Adrenal gland (tissue), 12 donors: Measurements from ENCODE around the gene MIA3. TPM values are rescaled to one million over a fixed set of nuclear protein-coding genes. Genes with fewer than 3 reads are reported as not detected.

Experiments
- DNase-seq, 7 donors: peaks; one replicate each; pipeline ENCODE4 v3.0.0-alpha.2; 2019 to 2020
- H3K27ac ChIP-seq, 5 donors: fragments of 200-600 bp; sonication (generic) in 4 of 5; 1 replicate in 3 of 5; 2 replicates in 2 of 5; pipeline versions ENCODE4 v1.5.1 to v1.8.0; 2016 to 2020; ENCODE audit warnings: mild to moderate bottlenecking in 1 of 5
- H3K27me3 ChIP-seq: fragments of 200-600 bp; 2 replicates; pipeline ENCODE4 v1.8.0; 2021
- H3K36me3 ChIP-seq, 2 donors: fragments of 200-600 bp; replicated peaks in 1 of 2; 1 replicate in 1 of 2; 2 replicates in 1 of 2; pipeline versions ENCODE4 v1.5.1 to v1.8.0; 2018 to 2022
- H3K4me1 ChIP-seq, 2 donors: fragments of 200-600 bp; replicated peaks in 1 of 2; 1 replicate in 1 of 2; 2 replicates in 1 of 2; pipeline versions ENCODE4 v1.5.1 to v1.8.0; 2018 to 2021
- H3K4me3 ChIP-seq, 4 donors: fragments of 200-600 bp; sonication (generic) in 3 of 4; one replicate each; pipeline ENCODE4 v1.5.1; 2016 to 2018
- H3K9me3 ChIP-seq, 3 donors: fragments of 200-600 bp; sonication (generic) in 1 of 3; replicated peaks in 1 of 3; 1 replicate in 2 of 3; 2 replicates in 1 of 3; pipeline versions ENCODE4 v1.5.1 to v1.8.0; 2016 to 2021
- POLR2A ChIP-seq, 2 donors: fragments of 450-650 bp; IDR thresholded peaks; one replicate each; pipeline ENCODE4 v1.6.1; 2017; ENCODE audit warnings: antibody characterized with exemption in 2 of 2, mild to moderate bottlenecking in 2 of 2, moderate library complexity in 1 of 2
- WGBS, 4 donors: extraction: QIAGEN DNeasy Blood & Tissue Kit in 2 of 4; methylation state at CpG; one replicate each; pipeline versions ENCODE4 v1.1.5 to v1.1.7; 2013 to 2017; 5-methylcytosine and 5-hydroxymethylcytosine counted together
- intact Hi-C, 2 donors: fragments of 100-400 bp; cut with DNase I; formaldehyde crosslinking; loops; one replicate each; pipeline versions ENCODE4 v1.14.1 to v1.15.0; 2022 to 2023
- polyA plus RNA-seq, 3 donors: library from polyadenylated mRNA; stranded (reverse); fragments of 200-250 nt in 2 of 3; fragments of 350-450 nt in 1 of 3; fragmentation: Illumina TruSeq in 1 of 3; extraction: RNeasy Lipid Tissue Mini Kit (QIAGEN cat#74804) in 1 of 3; gene quantifications; one replicate each; pipeline ENCODE4 v1.2.3, GENCODE V29; 2013 to 2014
- total RNA-seq, 9 donors: library from RNA; depleted of rRNA in 4 of 9; stranded (reverse); fragments of >200 nt in 4 of 9; fragments of 120-200 nt in 1 of 9; fragmentation: NEBNext Ultra II Directional in 1 of 9; extraction: Animal tissue kit (Norgen Biotek cat#: 25700) in 1 of 9; gene quantifications; one replicate each; pipeline versions ENCODE4 v1.1.0 to v1.2.4, GENCODE V29; 2013 to 2023
- TF ChIP-seq, protein P1 (sequence below), 6 experiments: fragments of 450-650 bp in 4 of 6; fragments of 200-600 bp in 2 of 6; sonication (generic) in 1 of 6; IDR thresholded peaks; 1 replicate in 5 of 6; 2 replicates in 1 of 6; pipeline versions ENCODE4 v1.5.1 to v1.8.0; 2016 to 2021; ENCODE audit warnings: antibody characterized with exemption in 6 of 6, mild to moderate bottlenecking in 2 of 6, moderate library complexity in 1 of 6
- donor health status: healthy with polysubstance abuse.
- donor health status: Bipolar disorder and iron deficiency.
- donor health status: DM: yes; HTN: yes; CAD: no.
- donor health status: DM: no; HTN: no; CAD: no.
- donor health status: DM: no; HTN: no; CAD: no.
- donor health status: DM: yes; HTN: yes; CAD: no.

The MIA3 gene
- total and polyA plus RNA-seq, 12 donors, result 33.1 to 146 (median 65.9) TPM

DNA sequence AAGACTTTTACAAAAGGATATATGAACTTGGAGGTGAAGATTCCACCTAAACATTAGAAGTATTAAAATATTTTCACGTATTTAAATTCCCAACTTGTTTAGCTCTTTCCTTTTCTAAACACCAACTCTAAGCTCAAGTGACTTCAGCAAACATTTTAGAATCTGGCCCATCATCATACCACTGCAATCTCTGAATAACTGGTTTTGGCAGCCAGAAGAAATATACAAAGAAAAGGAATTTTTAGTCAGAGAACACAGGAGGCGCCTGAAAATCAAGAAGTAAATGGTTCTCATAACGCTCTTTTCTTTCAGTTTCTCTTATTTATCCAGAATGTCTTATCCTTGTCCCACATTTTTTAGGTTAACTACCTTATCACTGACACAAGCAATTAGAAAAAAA, 38.6 kb upstream of the MIA3 start:
- TF ChIP-seq POLR2A (IDR thresholded peaks at IDR 0.05), result no peak
- TF ChIP-seq, protein P1, sequence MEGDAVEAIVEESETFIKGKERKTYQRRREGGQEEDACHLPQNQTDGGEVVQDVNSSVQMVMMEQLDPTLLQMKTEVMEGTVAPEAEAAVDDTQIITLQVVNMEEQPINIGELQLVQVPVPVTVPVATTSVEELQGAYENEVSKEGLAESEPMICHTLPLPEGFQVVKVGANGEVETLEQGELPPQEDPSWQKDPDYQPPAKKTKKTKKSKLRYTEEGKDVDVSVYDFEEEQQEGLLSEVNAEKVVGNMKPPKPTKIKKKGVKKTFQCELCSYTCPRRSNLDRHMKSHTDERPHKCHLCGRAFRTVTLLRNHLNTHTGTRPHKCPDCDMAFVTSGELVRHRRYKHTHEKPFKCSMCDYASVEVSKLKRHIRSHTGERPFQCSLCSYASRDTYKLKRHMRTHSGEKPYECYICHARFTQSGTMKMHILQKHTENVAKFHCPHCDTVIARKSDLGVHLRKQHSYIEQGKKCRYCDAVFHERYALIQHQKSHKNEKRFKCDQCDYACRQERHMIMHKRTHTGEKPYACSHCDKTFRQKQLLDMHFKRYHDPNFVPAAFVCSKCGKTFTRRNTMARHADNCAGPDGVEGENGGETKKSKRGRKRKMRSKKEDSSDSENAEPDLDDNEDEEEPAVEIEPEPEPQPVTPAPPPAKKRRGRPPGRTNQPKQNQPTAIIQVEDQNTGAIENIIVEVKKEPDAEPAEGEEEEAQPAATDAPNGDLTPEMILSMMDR (IDR thresholded peaks at IDR 0.05), result no peak
- Histone ChIP-seq H3K9me3 (no peaks in the 10 kb centered on the region), H3K27ac (no peak overlapping the region), H3K4me1 (peaks cover 0 to 5% of the 10 kb centered on the region in 2 donors), H3K4me3 (no peak overlapping the region), H3K27me3 (no peaks in the 10 kb centered on the region), H3K36me3 (peaks cover 0 to 8% of the 10 kb centered on the region in 2 donors)
- 91 to 98% (median 96%) methylated on average over 3 of the region's 3 CpGs for WGBS, 4 donors
- intact Hi-C loops, result no loop called here
- no peak for DNase-seq

DNA sequence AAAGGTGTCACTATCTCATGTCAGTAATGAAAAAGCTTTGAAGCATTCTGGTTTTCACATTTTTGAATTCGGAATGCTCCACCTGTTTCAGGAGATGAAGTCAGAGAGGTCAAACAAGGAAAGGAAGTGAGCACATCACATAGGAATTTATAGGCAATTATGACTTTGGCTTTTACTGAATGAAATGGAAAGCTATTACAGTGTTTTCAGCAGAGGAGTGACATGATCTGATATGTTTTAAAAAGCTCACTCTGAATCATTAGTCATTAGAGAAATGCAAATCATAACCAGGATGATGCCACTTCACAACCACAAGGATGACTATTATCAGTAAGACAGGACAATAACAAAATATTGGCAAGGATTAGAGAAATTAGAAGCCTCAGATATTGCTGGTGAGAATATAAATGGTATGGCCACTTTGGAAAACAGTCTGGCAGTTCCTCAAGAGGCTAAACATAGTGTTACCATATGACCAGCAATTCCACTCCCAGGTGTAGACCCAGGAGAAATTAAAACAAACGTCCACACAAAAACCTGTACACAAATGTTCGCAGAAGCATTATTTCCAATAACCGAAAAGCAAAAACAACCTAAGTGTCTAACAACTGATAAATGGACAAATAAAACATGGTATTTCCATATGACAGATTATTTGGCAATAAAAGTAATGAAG, 35.7 kb upstream of the MIA3 start:
- TF ChIP-seq POLR2A (IDR thresholded peaks at IDR 0.05), result no peak
- TF ChIP-seq, protein P1 (IDR thresholded peaks at IDR 0.05), result no peak
- intact Hi-C loops, result no loop called here
- DNase-seq, result no peak
- Histone ChIP-seq H3K27me3 (no peaks in the 10 kb centered on the region), H3K4me1 (peaks cover 0 to 6% of the 10 kb centered on the region in 2 donors), H3K4me3 (no peak overlapping the region), H3K36me3 (peaks cover 0 to 16% of the 10 kb centered on the region in 2 donors), H3K9me3 (no peaks in the 10 kb centered on the region), H3K27ac (no peak overlapping the region)
- 88 to 92% (median 91%) methylated on average over 4 of the region's 4 CpGs for WGBS, 4 donors

DNA sequence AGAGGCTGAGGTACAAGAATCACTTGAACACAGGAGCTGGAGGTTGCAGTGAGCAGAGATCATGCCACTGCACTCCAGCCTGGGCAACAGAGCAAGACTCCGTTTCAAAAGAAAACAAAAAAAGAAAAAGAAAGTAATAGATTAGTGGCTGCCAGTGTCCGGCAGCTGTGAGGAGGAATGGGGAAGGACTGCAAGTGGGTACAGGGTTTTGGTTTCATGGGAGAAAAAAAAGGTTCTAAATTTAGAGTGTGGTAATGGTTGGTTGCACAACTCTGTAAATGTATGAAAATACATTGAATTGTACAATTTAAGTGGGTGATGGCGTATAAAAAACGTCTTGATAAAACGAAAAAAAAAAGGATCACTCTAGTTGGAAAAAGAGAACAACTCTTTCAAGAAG, 34.8 kb upstream of the MIA3 start:
- Histone ChIP-seq H3K4me3 (no peak overlapping the region), H3K27ac (no peak overlapping the region), H3K27me3 (no peaks in the 10 kb centered on the region), H3K9me3 (no peaks in the 10 kb centered on the region), H3K36me3 (peaks cover 0 to 20% of the 10 kb centered on the region in 2 donors), H3K4me1 (peaks cover 0 to 8% of the 10 kb centered on the region in 2 donors)
- 64 to 79% (median 75%) methylated on average over 5 of the region's 5 CpGs for WGBS, 4 donors
- intact Hi-C loops, result no loop called here
- TF ChIP-seq, protein P1 (IDR thresholded peaks at IDR 0.05), result no peak
- no peak for TF ChIP-seq POLR2A (IDR thresholded peaks at IDR 0.05)
- DNase-seq, result no peak

DNA sequence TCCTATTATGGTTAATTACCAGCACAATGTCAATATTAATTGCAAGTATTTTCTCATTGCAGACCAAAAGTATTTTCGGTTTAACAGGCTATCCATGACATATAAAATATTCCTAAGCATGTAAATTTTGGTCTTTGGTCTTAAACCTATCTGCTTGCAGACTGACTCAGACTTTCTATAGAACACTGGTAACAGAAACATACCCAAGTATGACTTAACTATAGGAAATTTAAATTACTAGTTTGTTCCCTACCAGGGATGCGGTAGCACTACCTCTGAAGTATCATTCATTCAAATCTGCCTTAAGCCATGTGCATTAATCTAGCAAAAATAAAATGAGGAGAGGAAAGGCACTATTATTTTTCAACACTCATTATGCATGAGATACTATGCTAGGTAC, 31.1 kb upstream of the MIA3 start:
- Histone ChIP-seq H3K4me1 (peaks cover 7 to 28% of the 10 kb centered on the region in 2 donors), H3K27me3 (no peaks in the 10 kb centered on the region), H3K9me3 (no peaks in the 10 kb centered on the region), H3K36me3 (peaks cover 0 to 20% of the 10 kb centered on the region in 2 donors), H3K27ac (no peak overlapping the region), H3K4me3 (no peak overlapping the region)
- 89 to 98% (median 95%) methylated on average over 2 of the region's 2 CpGs for WGBS, 4 donors
- DNase-seq, result no peak
- no peak for TF ChIP-seq POLR2A (IDR thresholded peaks at IDR 0.05)
- TF ChIP-seq, protein P1 (IDR thresholded peaks at IDR 0.05), result no peak
- intact Hi-C loops, result no loop called here
